GM12878 (cell line): ENCODE results near the gene NBEA. TPM values are rescaled to one million over a fixed set of nuclear protein-coding genes. Genes with fewer than 3 reads are reported as not detected.

ENCODE experiments used
- ATAC-seq: fragments of 200-7000 bp; cut with Tn5 transposase; 3 replicates; pipeline ENCODE4 v1.9.1; 2020; ENCODE audit warnings: mild to moderate bottlenecking, moderate library complexity
- BruUV-seq: library from RNA; stranded (reverse); fragments of 400-500 nt; replicated peaks from 2 replicates; lab custom pipeline; 2021; lab: Mats Ljungman, UMichigan
- CTCF ChIA-PET: fragments of 300-600 bp; sonication (Branson Sonifier 250); formaldehyde crosslinking; extraction: SDS; loops from one replicate; lab custom pipeline; 2021; ENCODE audit warnings: inconsistent platforms; lab: Yijun Ruan, JAX
- POLR2A ChIA-PET: fragments of 350-600 bp; formaldehyde crosslinking; extraction: SDS; loops from one replicate; lab custom pipeline; 2021; ENCODE audit warnings: inconsistent platforms; lab: Charles Lee
- RAD21 ChIA-PET: fragments of 300-600 bp; sonication (Branson Sonifier 250); formaldehyde crosslinking; loops from one replicate; lab custom pipeline; 2023; ENCODE audit warnings: antibody characterized with exemption; ENCODE audit not compliant: unreplicated experiment; lab: Charles Lee
- SMC1A ChIA-PET: fragments of 300-600 bp; sonication (Branson Sonifier 250); formaldehyde crosslinking; loops from one replicate; lab custom pipeline; 2023; ENCODE audit not compliant: unreplicated experiment, uncharacterized antibody; lab: Charles Lee
- DNase-seq: peaks from one replicate; pipeline ENCODE4 v3.0.0-alpha.2; 2011; ENCODE audit warnings: low read depth, low spot score
- FAIRE-seq: peaks from 3 replicates; lab custom pipeline; 2011; peaks lifted over from hg19 to GRCh38; lab: Jason Lieb, UNC
- H2AFZ ChIP-seq: 2 replicates; pipeline ENCODE4 v1.6.0; 2011; ENCODE audit warnings: low read depth, low read length, control low read depth; ENCODE audit not compliant: control insufficient read depth
- H3K27ac ChIP-seq: 2 replicates; pipeline ENCODE4 v1.5.1; 2011; ENCODE audit warnings: control low read depth; ENCODE audit not compliant: control insufficient read depth, insufficient read depth
- H3K27me3 ChIP-seq, 2 experiments: replicated peaks in 1 of 2; 2 replicates each; pipeline versions ENCODE4 v1.6.0 to v1.6.1; 2011; ENCODE audit warnings: low read length in 1 of 2; ENCODE audit not compliant: control insufficient read depth in 2 of 2, insufficient read depth in 2 of 2
- H3K36me3 ChIP-seq, 2 experiments: 2 replicates each; pipeline ENCODE4 v1.5.1; 2011; ENCODE audit warnings: low read length in 1 of 2; ENCODE audit not compliant: control insufficient read depth in 2 of 2, insufficient read depth in 2 of 2
- H3K4me1 ChIP-seq: 2 replicates; pipeline ENCODE4 v1.6.1; 2011; ENCODE audit warnings: mild to moderate bottlenecking, low read length, moderate library complexity, mixed read lengths; ENCODE audit not compliant: control insufficient read depth, insufficient read depth
- H3K4me2 ChIP-seq: 2 replicates; pipeline ENCODE4 v1.6.0; 2011; ENCODE audit warnings: control low read depth; ENCODE audit not compliant: control insufficient read depth, insufficient read depth
- H3K4me3 ChIP-seq: fragments of 200-600 bp; sonication (generic); 2 replicates; pipeline ENCODE4 v1.5.1; 2016
- H3K79me2 ChIP-seq: 2 replicates; pipeline ENCODE4 v1.6.0; 2011; ENCODE audit warnings: low read length; ENCODE audit not compliant: control insufficient read depth, insufficient read depth
- H3K9ac ChIP-seq: 2 replicates; pipeline ENCODE4 v1.8.0; 2011; ENCODE audit warnings: low read length, control low read depth, mixed read lengths; ENCODE audit not compliant: control insufficient read depth, insufficient read depth
- H3K9me3 ChIP-seq: replicated peaks from 3 replicates; pipeline ENCODE4 v1.5.1; 2011; ENCODE audit warnings: mild to moderate bottlenecking, low read length; ENCODE audit not compliant: control insufficient read depth, insufficient read depth
- H4K20me1 ChIP-seq: 2 replicates; pipeline ENCODE4 v1.6.0; 2011; ENCODE audit not compliant: control insufficient read depth, insufficient read depth
- ASH2L ChIP-seq: fragments of 300-600, 200-600 bp; sonication (generic); IDR thresholded peaks from 2 replicates; pipeline ENCODE4 v1.6.1; 2017; ENCODE audit warnings: low read depth, mild to moderate bottlenecking, borderline replicate concordance
- CEBPZ ChIP-seq: fragments of 150-350 bp; IDR thresholded peaks from 2 replicates; pipeline ENCODE4 v1.6.1; 2016; ENCODE audit warnings: low read depth, low read length
- ESRRA ChIP-seq: IDR thresholded peaks from 2 replicates; pipeline ENCODE4 v1.6.1; 2012; ENCODE audit warnings: mild to moderate bottlenecking, low read length, improper control_type of control experiment
- ETV6 ChIP-seq, 2 experiments: fragments of 450-650 bp in 1 of 2; IDR thresholded peaks in 1 of 2; conservative IDR thresholded peaks in 1 of 2; 2 replicates each; pipeline ENCODE4 v1.6.1; 2014; ENCODE audit warnings: antibody characterized with exemption in 1 of 2, borderline replicate concordance in 1 of 2, low read depth in 1 of 2, mild to moderate bottlenecking in 1 of 2, moderate library complexity in 1 of 2
- IRF5 ChIP-seq: fragments of 450-650 bp; IDR thresholded peaks from 2 replicates; pipeline ENCODE4 v1.6.1; 2017; ENCODE audit warnings: borderline replicate concordance
- MXI1 ChIP-seq: fragments of 150-350 bp; IDR thresholded peaks from 2 replicates; pipeline ENCODE4 v1.6.1; 2011; ENCODE audit warnings: low read depth, mild to moderate bottlenecking, inconsistent platforms, low read length, improper control_type of control experiment
- MYB ChIP-seq: fragments of 150-350 bp; IDR thresholded peaks from 2 replicates; pipeline ENCODE4 v1.6.1; 2014; ENCODE audit warnings: mild to moderate bottlenecking, low read depth, low read length, borderline replicate concordance
- SMAD1 ChIP-seq: fragments of 450-650 bp; IDR thresholded peaks from 2 replicates; pipeline ENCODE4 v1.6.1; 2018; ENCODE audit warnings: mild to moderate bottlenecking, low read depth; ENCODE audit not compliant: partially characterized antibody
- SUPT20H ChIP-seq: IDR thresholded peaks from 2 replicates; pipeline ENCODE4 v1.6.1; 2011; ENCODE audit warnings: low read depth, mild to moderate bottlenecking, low read length, moderate library complexity, borderline replicate concordance; ENCODE audit not compliant: control insufficient read depth
- TCF7 ChIP-seq: IDR thresholded peaks from 2 replicates; pipeline ENCODE4 v1.6.1; 2014; ENCODE audit warnings: antibody characterized with exemption, borderline replicate concordance
- ZBED1 ChIP-seq: IDR thresholded peaks from 2 replicates; pipeline ENCODE4 v1.6.1; 2016; ENCODE audit warnings: borderline replicate concordance
- WGBS: methylation state at CpG from one replicate; pipeline ENCODE4 v1.1.6; 2016; ENCODE audit warnings: low lambda C conversion rate; ENCODE audit not compliant: insufficient replicate concordance, insufficient coverage; ENCODE audit errors: missing lambda C conversion rate; 5-methylcytosine and 5-hydroxymethylcytosine counted together
- in situ Hi-C: fragments of 300-500 bp; cut with MboI; formaldehyde crosslinking; loops from 9 replicates; pipeline ENCODE4 v1.14.3; 2018; ENCODE audit warnings: mixed read lengths
- intact Hi-C: fragments of 100-400 bp; cut with micrococcal nuclease; formaldehyde crosslinking; loops from one replicate; pipeline ENCODE4 v1.14.2; 2022; ENCODE audit not compliant: unreplicated experiment
- polyA plus RNA-seq, 11 experiments: library from polyadenylated mRNA; depleted of rRNA in 4 of 11; unstranded in 6 of 11; stranded (reverse) in 5 of 11; fragments of >200 nt; fragmentation: Nextera tagmentation in 4 of 11; fragmentation: Illumina TruSeq in 1 of 11; extraction: Ambion mirVana in 4 of 11; extraction: Trizol in 1 of 11; gene quantifications; 1 replicate in 1 of 11; 2 replicates in 10 of 11; pipeline versions ENCODE4 v1.2.1 to v1.2.3, GENCODE V29; 2011 to 2016; ENCODE audit warnings: inconsistent platforms in 2 of 11, missing spikeins in 2 of 11, low read depth in 1 of 11
- total RNA-seq, 4 experiments: library from RNA; depleted of rRNA in 3 of 4; stranded (reverse); fragments of >200 nt in 3 of 4; fragmentation: Illumina TruSeq in 1 of 4; extraction: Trizol in 1 of 4; gene quantifications; 2 replicates each; pipeline versions ENCODE4 v1.2.1 to v1.2.3, GENCODE V29; 2013 to 2021

NBEA gene
- total and polyA plus RNA-seq, 10 of the 15 experiments (the other 5 are each of a cell fraction or from before 2014, with no cell fraction given): 0.23 to 3.6 (median 0.55) TPM

- no TSS peak for BruUV-seq
- Histone ChIP-seq H3K4me1 (no peaks in the 10 kb centered on the region), H3K27ac (no peak overlapping the region), H3K36me3 (no peaks in the 10 kb centered on the region), H3K79me2 (no peaks in the 10 kb centered on the region), H2AFZ (no peak overlapping the region), H3K9me3 (no peaks in the 10 kb centered on the region; the same call in 2 of the 3 replicates), H3K9ac (no peak overlapping the region), H3K27me3 (peaks cover 11 to 34% of the 10 kb centered on the region in 2 experiments), H4K20me1 (no peaks in the 10 kb centered on the region), H3K4me2 (no peak overlapping the region), H3K4me3 (peak overlapping the region; percentile 15; the same call in 1 of the 2 replicates)
- ChIA-PET POLR2A (no interaction called here), SMC1A (no interaction called here), RAD21 (no interaction called here), CTCF (no interaction called here)
- TF ChIP-seq ASH2L (no peak), SUPT20H (no peak), ZBED1 (no peak), SMAD1 (no peak), TCF7 (no peak), ESRRA (no peak), IRF5 (no peak), ETV6 (conservative IDR thresholded peaks at IDR 0.05 in 1 of 2, IDR thresholded peaks at IDR 0.05 in 1 of 2; ENCODE audit: borderline replicate concordance in 1 of 2, low read depth in 1 of 2) (no peak), MYB (no peak), MXI1 (no peak), CEBPZ (no peak)
- in situ Hi-C loops: no loop called here
- FAIRE-seq: no peak
- no peak for DNase-seq
- no peak for ATAC-seq
- 44% methylated on average over 17 of the region's 17 CpGs for WGBS
- intact Hi-C loops: no loop called here
These were observed 532.6 kb downstream of the NBEA start for GRCh38 chr13:35474496-35475211.
